Kidney epithelial cell (primary cell): ENCODE data around the gene FETUB. TPM values are rescaled to one million over a fixed set of nuclear protein-coding genes. Genes with fewer than 3 reads are reported as not detected.
A peak's percentile ranks its signal among the peaks of the same experiment; 100 is the strongest.

Experiments used
- DNase-seq: peaks from one replicate; pipeline ENCODE4 v3.0.0-alpha.2; 2010; ENCODE audit warnings: low read depth
- H3K27me3 ChIP-seq: 2 replicates; pipeline ENCODE4 v1.6.0; 2011; ENCODE audit warnings: low read length; ENCODE audit not compliant: control insufficient read depth, insufficient read depth
- H3K36me3 ChIP-seq: 2 replicates; pipeline ENCODE4 v1.5.1; 2011; ENCODE audit warnings: low read length; ENCODE audit not compliant: control insufficient read depth, insufficient read depth
- H3K4me3 ChIP-seq: 2 replicates; pipeline ENCODE4 v1.5.1; 2011; ENCODE audit warnings: low read depth, mild to moderate bottlenecking, control low read depth, low read length
- CTCF ChIP-seq: IDR thresholded peaks from 2 replicates; pipeline ENCODE4 v1.5.1; 2011; ENCODE audit warnings: mild to moderate bottlenecking, moderate library complexity, low read length, control low read depth, inconsistent platforms; ENCODE audit not compliant: insufficient read depth, poor library complexity, severe bottlenecking
- total RNA-seq: library from RNA; depleted of rRNA; stranded (reverse); fragments of >200 nt; gene quantifications from 2 replicates; pipeline ENCODE4 v1.2.3, GENCODE V29; 2015

Gene FETUB
- total RNA-seq, 1 donor from 2014 or later, result not detected

- Histone ChIP-seq H3K27me3 (no peaks in the 10 kb centered on the region), H3K36me3 (no peaks in the 10 kb centered on the region), H3K4me3 (no peak overlapping the region)
- TF ChIP-seq CTCF, result no peak
- no peak for DNase-seq
These were observed 8.7 kb downstream of the FETUB start for GRCh38 chr3:186648851-186649250.

- no peaks in the 10 kb centered on the region for H3K36me3 ChIP-seq
- DNase-seq, result no peak
- TF ChIP-seq CTCF, result no peak
- H3K4me3 ChIP-seq, result no peak overlapping the region
- no peaks in the 10 kb centered on the region for H3K27me3 ChIP-seq
These were observed 11.5 kb downstream of the FETUB start for GRCh38 chr3:186651678-186652215.

- no peak for DNase-seq
- no peak for TF ChIP-seq CTCF
- Histone ChIP-seq H3K36me3 (no peaks in the 10 kb centered on the region), H3K27me3 (no peaks in the 10 kb centered on the region), H3K4me3 (no peak overlapping the region)
These were observed 13.0 kb downstream of the FETUB start for GRCh38 chr3:186653080-186653707.

DNA sequence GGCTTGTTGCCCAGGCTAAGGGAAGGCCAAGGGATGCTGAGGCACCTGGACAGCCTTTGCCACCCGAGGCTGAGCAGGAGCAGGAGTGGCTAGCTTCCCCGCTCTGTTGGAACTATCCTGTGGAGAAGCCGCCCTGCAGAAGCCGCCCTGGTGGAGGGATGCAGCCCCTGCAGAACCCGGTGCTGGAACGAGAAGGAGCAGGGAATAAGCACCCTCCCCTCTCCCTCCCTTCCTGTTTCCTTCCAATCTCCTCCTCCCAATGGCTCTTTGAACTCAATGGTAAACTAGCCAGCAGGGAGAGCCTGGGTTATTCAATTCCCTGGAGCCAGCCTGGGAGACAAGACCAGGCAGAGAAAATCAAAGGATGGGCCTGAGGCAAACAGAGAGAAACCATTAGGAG lies 13.8 kb downstream of the FETUB start:
- H3K4me3 ChIP-seq, result no peak overlapping the region
- no peaks in the 10 kb centered on the region for H3K36me3 ChIP-seq
- DNase-seq, result no peak
- no peaks in the 10 kb centered on the region for H3K27me3 ChIP-seq
- peak; percentile 8 for TF ChIP-seq CTCF

DNA sequence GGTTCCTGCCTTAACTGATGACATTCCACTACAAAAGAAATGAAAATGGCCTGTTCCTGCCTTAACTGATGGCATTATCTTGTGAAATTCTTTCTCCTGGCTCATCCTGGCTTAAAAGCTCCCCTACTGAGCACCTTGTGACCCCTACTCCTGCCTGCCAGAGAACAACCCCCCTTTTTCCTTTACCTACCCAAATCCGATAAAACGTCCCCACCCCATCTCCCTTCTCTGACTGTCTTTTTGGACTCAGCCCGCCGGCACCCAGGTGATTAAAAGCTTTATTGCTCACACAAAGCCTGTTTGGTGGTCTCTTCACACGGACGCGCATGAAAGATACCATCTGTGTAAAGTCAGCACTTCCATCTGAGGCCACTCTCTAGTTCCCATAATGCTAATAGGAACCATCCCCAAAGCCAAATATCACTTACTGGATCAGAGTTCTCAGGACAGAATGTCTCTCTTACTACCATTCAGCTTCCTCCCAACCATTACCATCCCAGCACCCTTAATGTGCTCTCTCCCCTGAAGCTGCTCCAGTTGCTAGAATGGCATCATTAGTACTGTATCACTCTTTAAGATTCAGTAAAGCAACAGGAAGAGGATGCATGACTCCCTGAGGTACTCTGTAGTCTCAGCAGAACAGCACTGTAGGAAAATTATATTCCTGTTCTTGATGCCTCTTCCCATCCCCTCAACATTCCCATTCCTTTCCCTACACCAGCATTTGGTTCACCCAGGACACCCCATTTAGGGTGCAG lies 23.3 kb downstream of the FETUB start:
- no peak for TF ChIP-seq CTCF
- DNase-seq, result no peak

More for the DNA sequence above, 23.3 kb downstream of the FETUB start:
- H3K4me3 ChIP-seq, result no peak overlapping the region
- H3K27me3 ChIP-seq, result peaks cover 3% of the 10 kb centered on the region
- no peaks in the 10 kb centered on the region for H3K36me3 ChIP-seq
